MM.1S (cell line): ENCODE data around the gene KCNQ1.

Experiments
- CTCF ChIP-seq: fragments of 300-600 bp; sonication (generic); IDR thresholded peaks from 2 replicates; pipeline ENCODE4 v1.5.1; 2016; ENCODE audit warnings: antibody characterized with exemption, low read length, mixed read lengths
- EZH2 ChIP-seq: fragments of 300-600 bp; sonication (generic); optimal IDR thresholded peaks from 2 replicates; pipeline ENCODE3; 2017; ENCODE audit warnings: low read depth, mild to moderate bottlenecking, antibody characterized with exemption, low read length, mixed read lengths
- EZH2phosphoT487 ChIP-seq: fragments of 300-600 bp; sonication (generic); IDR thresholded peaks from 2 replicates; pipeline ENCODE4 v1.6.1; 2018; ENCODE audit warnings: antibody characterized with exemption, low read length

DNA sequence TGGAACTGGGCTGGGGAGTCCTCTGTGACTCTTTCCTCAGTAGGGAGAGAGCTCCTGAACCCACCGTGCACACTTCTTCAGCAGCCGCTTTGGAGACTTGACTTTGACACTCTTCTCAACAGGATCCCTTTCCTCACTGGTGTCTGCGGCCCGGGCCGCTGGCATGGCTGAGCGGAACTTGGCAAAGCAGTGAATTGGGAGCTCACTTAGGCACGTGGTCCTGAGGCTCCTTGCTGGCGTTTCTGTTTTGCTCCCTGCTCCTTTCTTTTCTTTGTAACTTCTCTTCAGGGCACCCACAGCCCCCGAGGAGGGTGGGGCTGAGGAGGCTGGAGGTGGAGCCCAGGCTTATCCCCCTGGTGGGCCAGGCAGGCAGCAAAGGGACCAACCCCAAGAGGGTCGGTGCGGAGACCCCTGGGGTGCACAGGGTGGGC, 263.4 kb downstream of the KCNQ1 start:
- TF ChIP-seq CTCF: no peak
- no peak for TF ChIP-seq EZH2
- no peak for TF ChIP-seq EZH2phosphoT487
